SH-SY5Y (cell line): ENCODE results near the gene RAB3C.

Source experiments
- GATA2 ChIP-seq: IDR thresholded peaks from 2 replicates; pipeline ENCODE4 v1.6.1; 2011; ENCODE audit warnings: mild to moderate bottlenecking, low read depth, low read length
- GATA3 ChIP-seq: IDR thresholded peaks from 2 replicates; pipeline ENCODE4 v1.6.1; 2011; ENCODE audit warnings: low read depth, mild to moderate bottlenecking, low read length, moderate library complexity

Gene RAB3C

DNA sequence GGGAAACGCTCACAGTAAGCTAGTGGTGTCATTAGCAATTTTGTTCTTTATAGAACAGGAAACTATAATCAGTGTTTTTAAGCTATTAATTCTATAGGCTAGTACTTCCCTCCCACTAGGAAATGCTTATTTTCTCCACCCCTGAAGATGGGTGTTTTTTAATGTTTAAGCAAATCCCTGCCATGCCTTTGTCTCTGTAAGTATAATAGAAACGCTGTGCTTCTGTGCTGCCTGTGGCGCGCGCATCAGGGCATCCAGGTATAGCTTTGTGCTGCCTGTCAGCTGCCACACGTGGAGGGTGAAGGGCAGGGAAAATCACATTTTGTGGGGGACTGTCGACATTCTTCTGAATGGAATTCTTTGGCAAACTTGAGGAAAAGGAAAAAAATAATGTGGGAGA, 217.5 kb downstream of the RAB3C start:
- TF ChIP-seq GATA2 (no peak), GATA3 (no peak)

DNA sequence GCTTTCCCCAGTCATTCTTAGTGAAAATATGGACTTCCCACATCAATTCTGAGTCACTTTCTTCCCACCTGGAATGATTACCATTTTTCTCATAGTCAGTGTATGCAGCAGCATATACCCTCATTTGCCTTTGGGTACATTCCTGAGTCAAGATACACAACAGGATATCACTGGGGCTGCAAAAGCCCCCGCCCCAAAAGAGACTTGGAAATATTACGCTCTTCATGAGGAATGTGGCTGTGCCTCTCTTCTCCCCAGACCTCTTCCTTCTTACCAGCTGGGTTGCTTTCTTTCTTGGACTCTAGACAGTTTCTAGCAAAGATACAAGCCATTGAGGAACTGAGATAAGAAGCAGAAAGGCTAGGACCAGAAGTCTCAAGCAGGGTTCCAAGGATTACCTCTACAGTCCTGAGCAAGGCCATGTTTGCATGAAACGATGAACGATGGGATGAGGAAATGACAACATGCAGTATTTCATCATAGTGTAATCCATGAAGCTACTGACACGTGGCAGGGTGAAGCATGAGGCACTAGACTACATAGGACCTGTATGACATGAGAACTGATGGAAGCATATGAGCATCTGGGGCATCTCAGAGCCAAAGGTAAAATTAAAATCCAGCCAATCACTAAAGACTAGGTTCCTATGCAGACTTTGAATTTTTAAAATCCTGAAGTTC, 218.1 kb downstream of the RAB3C start:
- TF ChIP-seq GATA2 (no peak), GATA3 (no peak)

GRCh38 chr5:58803056-58803455, 220.2 kb downstream of the RAB3C start:
- TF ChIP-seq GATA2 (no peak), GATA3 (no peak)

DNA sequence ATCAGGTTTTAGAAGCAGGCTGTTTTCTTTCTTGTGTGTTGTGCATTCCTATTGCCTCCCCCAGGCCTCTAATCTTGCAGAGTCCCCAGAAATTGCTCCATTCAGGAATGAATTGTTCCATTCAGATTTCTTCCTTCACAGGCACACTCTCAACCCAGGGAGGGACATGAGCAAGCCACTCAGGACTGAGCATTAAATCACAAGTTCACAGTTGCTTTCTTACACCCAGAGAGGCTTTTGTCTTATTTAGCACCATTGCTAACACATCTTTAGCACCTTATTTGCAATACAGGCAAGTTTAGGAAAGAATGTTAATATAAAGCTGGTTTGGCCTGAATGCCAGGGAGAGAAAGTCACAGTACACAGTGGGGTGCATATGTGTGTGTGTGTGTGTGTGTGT, 221.4 kb downstream of the RAB3C start:
- TF ChIP-seq GATA3 (no peak), GATA2 (no peak)

- TF ChIP-seq GATA2 (no peak), GATA3 (no peak)
Measured at GRCh38 chr5:58810086-58810485, 227.2 kb downstream of the RAB3C start.

- TF ChIP-seq GATA2 (no peak), GATA3 (no peak)
Measured at GRCh38 chr5:58813855-58814254, 231.0 kb downstream of the RAB3C start.

- peak; percentile 40; the same call in 1 of the 2 replicates for TF ChIP-seq GATA3
- peak; percentile 58 for TF ChIP-seq GATA2
Measured at GRCh38 chr5:58816181-58816731, 233.4 kb downstream of the RAB3C start.

DNA sequence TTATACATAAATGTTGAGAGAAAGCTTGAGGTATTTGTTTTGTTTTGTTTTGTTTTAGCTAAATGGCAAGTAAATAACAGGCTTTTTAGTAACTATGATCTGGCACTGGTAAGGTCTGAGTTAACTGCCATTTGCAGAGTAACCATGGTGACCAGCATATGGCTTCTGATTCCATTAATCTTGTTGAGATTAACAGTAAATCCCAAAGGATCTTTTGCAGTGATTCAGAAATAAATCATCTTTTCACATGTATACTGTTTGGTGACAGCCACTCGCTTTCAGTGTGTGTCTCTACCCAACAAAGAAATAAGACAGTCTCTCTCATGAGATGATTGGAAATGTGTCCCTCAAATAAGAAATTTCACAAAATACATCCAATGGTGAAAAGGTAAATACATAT, 235.6 kb downstream of the RAB3C start:
- no peak for TF ChIP-seq GATA2
- TF ChIP-seq GATA3, result no peak

GRCh38 chr5:58825441-58825840, 242.6 kb downstream of the RAB3C start:
- TF ChIP-seq GATA2 (no peak), GATA3 (no peak)

- TF ChIP-seq GATA2 (no peak), GATA3 (no peak)
Measured at GRCh38 chr5:58825899-58826298, 243.0 kb downstream of the RAB3C start.

GRCh38 chr5:58827463-58827862, 244.6 kb downstream of the RAB3C start:
- TF ChIP-seq GATA3 (no peak), GATA2 (no peak)

DNA sequence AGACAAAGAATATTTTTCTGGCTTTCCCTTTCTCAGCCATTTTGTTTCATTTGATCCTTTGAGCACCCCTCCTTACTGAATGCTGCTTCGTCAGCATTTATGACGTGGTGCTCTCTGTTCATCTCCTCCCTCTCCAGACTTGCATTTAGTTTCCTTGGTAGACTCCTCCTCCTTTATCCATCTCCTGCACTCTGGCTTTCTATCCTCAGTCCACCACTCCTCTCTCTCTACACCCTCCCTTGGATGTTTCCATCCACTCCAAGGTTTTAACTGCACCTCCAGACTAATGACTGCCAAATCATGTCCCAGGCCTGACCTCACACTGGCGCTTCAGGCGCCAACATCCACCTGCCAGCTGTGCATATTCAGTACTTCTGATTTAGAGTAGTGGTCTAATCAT, 245.4 kb downstream of the RAB3C start:
- TF ChIP-seq GATA2 (no peak), GATA3 (no peak)

DNA sequence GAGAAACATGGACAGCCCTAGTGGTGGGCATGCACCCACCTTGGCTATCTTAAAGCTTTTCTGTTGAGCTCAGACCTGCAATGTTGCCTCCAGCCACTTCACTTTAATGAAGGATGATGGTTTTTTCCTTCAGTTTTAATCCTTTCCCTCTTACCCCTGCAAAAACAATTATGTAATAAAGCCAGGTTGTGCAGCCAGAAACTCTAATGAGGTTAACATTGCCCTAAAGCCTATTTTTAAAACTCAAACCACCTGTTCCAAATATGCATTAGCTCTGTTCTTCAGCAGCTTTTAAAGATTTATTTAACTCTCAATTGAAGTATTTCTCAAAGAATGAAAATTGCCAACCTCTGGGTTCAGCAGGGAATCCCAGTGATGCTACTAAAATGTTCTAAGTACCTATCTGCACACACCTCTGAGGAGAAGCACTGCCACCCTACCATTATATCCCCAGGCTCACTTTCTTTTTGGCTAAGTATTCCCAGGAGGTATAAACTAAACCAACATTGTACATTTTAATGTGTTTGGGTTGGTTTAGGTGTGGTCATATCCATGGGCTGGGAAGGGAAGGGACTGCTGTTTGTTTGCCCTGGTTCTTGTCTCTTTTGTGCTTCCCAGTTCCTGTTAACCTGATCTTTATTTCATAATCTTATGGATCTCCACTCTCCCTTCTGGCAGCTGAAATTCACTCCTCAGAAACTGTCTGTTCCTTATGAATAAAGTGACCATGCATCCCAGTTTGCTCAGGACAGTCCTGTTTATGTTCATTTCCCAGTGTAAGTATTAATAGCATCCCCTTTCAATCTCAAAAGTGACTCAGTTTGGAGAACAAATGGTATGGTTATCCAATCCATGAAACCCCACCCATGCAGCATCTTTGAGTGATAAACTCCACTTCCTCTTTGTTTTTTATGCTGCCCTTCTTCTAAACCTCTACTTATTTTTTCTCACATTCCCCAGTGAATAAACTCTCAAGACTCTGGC, 251.7 kb downstream of the RAB3C start:
- no peak for TF ChIP-seq GATA3
- no peak for TF ChIP-seq GATA2

DNA sequence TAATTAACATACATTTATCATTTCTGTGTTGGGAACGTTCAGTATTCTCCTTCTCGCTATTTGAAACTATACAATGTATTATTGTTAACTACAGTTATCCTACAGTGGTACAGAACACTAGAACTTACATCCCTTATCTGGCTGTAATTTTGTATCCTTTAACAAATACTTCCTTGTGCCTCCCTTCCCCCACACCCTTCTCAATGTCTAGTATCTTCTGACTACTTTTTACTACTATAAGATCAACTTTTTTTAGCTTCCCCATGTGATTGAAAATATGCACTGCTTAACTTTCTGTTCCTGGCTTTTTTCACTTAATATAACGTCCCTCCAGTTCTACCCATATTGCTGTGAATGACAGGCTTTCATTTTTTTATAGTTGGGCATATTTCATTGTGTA, 253.5 kb downstream of the RAB3C start:
- no peak for TF ChIP-seq GATA3
- no peak for TF ChIP-seq GATA2
